Measurements from ENCODE around the gene PPIE. TPM values are rescaled to one million over a fixed set of nuclear protein-coding genes. Genes with fewer than 3 reads are reported as not detected.
"Not testable (repeated sequence)": the region's sequence is repeated elsewhere in the genome, so short reads cannot be mapped to it uniquely, and the experiment has no call there.

The PPIE gene
- total RNA-seq, 1 donor from 2014 or later: 27.9 TPM

DNA sequence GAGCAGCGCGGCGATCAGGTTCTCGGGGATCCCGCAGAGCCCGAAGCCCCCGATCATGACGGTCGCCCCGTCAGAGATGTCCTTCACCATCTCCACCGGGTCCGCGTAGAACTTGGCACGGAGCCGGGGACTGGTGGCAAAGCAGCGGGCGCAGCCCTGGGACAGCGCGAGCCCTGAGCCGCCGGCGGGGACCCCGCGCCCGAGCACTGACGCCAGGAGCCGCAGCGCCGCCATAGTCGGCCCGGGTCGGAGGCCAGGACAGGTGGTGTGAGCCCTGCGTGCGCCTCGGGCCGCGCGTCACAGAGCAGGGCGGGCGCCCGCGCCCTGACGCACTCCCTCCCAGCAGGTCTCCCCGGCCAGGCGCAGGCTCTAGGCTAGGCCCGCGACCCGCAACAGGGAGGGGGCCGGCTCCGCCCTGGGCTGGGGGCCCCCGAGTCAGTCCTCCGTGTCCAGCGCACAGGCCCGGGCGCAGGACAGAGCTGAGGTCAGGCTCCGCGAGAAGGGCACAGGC is 32.4 kb downstream of the PPIE start, which contains the start of gene OXCT2:
TSS of gene OXCT2 (minus strand) at position 327 of the 511 bp plus-strand sequence. CDS start at position 234, 93 bp downstream.
- intact Hi-C loops (cut with DNase I): not testable (repeated sequence)

DNA sequence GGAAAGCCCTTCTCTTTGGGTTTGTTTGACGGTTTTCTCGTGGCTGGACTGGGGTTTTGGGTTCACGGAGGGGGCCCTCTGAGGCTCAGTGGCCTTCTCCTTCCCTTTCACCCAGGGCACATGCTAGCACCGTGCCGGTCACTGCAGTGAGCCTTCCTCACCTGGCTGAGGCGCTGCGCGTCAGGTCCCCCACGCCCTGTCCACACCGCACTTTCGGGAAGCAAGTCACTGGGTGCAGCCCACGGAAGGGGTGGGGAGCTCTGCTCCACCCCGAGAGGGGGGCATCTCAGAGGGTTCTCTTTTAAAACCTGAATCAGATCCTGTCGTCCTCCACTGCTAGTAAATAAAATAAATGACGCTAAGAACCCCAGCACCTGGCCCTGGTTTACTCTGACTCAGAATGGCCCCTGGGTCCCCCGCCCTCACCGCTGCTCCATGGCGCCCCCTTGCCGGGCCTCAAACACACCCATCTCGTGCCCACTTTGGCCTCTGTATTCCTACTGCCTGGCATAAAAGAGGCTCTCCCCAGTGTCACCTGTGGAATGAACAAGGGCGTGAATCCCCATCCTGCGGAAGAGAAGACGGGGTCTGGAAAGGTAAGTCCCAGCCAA is 34.8 kb downstream of the PPIE start:
- intact Hi-C loops (cut with DNase I); DNase-seq (ENCODE audit: missing footprints); ATAC-seq: not testable (repeated sequence)

More for the DNA sequence above, 32.4 kb downstream of the PPIE start, which contains the start of gene OXCT2:
- peak; percentile 40 for ATAC-seq
- not testable (repeated sequence) for DNase-seq (ENCODE audit: missing footprints)

DNA sequence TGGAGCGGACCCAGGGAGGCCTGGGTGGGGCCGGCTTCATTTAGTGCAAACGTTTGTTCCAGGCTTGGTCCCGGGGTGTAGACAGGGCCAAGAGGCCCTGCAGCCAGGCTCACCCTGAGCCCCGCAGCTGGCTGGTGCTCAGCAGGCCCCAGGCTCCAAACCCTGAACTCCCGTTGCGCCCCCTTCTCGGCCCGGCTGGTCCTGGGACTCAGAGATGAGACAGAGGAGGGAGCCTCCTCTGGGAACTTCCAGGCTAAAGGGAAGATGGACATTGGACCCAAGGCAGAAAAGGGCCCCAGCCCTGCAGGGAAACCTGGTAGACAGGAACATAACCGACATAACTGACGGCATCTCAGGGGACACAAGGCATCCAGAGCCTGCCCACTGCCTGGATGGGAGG is 36.5 kb downstream of the PPIE start:
- intact Hi-C loops (cut with DNase I); ATAC-seq; DNase-seq (ENCODE audit: missing footprints): not testable (repeated sequence)

DNA sequence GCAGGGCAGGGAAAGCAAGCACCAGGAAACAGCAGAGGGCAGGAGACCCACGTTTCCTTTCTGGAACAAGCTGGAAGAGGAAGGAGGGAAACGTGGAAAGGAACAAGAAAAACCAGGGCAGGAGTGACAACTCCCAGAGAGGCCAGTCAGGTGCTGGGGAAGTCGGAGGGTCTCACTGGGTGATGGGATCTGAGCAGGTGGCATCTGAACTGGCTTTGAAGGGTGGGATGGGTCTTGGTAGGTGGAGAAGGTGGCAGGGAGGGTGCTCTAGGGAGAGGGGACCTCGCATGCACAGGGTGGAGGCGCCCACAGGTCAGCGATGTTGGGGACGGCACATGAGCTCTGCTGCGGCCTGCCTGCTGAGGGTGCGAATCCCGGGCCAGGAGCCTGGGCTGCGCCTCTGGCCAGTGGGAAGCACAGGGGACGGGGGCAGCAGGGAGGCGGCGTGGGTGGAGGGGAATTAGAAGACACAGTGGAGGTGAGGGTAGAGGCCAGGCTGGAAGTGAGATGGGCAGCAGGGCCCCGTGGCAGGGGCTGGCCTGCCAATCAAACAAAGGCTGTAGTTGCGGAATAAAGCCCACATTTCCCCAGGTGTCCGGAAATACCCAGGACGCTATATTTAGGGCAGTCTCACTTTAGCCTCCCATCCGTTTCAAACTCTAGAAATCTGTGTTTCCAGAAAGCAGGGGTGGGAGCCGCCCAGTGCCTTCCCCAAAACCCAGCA is 37.2 kb downstream of the PPIE start:
- DNase-seq (ENCODE audit: missing footprints); ATAC-seq; intact Hi-C loops (cut with DNase I): not testable (repeated sequence)

DNA sequence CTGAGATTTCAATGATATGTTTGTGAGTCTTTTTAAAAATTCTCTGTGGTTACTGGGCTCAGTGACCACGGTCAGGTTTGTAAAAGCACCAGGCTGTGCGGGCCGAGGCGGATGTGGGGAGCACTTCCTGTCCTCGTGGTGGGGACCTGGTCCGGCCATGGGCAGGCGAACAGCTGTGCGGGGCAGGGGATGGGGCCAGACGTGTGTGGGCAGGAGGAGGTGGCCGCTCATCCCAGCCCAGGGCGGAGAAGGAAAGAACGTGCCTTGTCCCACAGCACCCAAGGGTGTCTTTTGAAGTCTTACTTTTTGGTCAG is 37.7 kb downstream of the PPIE start:
- ATAC-seq: no peak
- intact Hi-C loops (cut with DNase I): no loop called here
- DNase-seq (ENCODE audit: missing footprints): no peak

DNA sequence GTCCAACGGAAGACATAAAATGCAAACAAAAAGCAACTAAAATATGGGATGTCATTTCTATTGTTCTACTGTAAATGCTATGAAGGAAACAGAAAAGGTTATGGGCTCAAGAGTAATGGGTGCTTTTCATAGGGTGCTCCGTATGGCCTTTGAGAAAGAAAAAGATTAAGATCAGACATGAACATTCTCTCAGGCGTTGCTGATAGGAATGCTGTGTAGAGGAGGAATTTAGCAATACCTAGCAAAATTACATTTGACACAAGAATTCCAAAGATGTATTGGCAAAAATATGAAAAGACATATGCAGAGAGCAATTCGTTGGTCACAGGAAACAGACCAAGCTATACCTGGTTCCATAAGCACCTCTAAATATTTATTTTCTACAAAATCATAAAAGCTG is 38.2 kb downstream of the PPIE start:
- ATAC-seq: no peak
- intact Hi-C loops (cut with DNase I): no loop called here
- DNase-seq (ENCODE audit: missing footprints): no peak

DNA sequence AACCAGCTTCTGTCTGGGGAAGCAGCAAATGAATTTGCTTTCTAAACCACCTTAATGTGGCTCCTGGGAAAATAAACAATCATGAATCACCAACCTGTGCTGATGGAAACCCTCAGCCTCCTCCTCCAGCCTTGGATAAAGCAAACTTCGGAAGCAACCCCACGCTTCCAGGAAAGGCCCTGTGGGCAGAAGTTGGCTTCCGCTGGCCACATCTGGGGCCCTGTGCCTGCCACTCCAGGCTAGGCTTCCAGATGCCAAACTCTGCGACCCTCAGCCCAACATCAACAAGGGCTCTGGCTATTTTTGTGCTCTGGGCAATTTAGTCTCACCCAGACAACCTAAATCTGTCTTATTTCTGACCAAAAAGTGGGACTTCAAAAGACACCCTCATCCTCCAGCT is 38.6 kb downstream of the PPIE start:
- intact Hi-C loops (cut with DNase I): no loop called here
- DNase-seq (ENCODE audit: missing footprints) (no peak), ATAC-seq (no peak)

DNA sequence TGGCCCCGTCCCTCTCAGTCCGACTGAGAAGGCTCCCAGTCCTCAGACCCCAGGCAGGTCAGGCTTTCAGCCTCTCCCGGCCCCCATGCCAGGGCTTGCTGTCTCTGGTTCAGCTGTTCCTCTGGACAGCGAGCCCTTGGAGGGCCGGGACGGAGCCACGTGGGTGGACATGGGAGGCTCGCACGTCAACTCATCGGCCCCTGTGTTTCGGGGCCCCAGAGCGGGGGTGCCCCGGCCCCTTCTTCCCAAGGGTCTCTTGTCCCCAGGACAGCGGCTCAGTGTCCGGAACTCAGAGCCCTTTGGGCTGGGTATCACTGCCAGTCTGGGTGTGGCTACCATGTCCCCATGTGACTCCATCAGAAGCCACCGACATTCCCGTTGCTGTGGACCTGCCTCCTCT is 39.2 kb downstream of the PPIE start:
- intact Hi-C loops (cut with DNase I); DNase-seq (ENCODE audit: missing footprints); ATAC-seq: not testable (repeated sequence)

DNA sequence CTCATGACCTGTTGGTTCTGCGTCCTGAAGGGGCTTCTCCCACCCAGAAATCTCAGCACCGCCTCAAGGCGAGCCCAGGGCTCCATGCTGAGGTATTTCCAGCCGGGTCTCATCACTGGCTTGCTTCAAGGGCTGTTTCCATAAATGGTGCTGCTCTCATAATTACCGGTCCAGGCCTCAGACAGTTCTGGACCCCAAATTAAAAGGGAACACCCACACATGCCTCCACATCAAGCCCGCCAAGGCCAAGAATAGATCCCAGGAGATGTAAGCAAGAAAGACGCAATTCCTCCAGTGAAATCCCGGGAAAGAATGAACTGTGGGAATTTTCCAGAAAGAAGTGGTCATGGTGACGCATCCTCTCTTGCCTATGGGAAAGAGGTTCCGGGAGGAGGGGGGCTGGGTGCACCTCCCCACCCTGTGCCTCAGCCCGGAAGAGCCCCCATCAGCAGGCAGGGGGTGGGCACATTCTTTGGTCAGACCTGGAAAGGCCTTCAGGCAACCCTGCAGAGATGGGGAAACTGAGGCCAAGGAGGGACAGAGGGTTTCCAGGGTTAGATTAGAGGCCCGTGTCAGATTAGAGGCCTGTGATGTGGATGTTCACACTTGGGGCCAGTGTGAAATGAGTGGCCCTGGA is 39.9 kb downstream of the PPIE start:
- DNase-seq (ENCODE audit: missing footprints); ATAC-seq; intact Hi-C loops (cut with DNase I): not testable (repeated sequence)

DNA sequence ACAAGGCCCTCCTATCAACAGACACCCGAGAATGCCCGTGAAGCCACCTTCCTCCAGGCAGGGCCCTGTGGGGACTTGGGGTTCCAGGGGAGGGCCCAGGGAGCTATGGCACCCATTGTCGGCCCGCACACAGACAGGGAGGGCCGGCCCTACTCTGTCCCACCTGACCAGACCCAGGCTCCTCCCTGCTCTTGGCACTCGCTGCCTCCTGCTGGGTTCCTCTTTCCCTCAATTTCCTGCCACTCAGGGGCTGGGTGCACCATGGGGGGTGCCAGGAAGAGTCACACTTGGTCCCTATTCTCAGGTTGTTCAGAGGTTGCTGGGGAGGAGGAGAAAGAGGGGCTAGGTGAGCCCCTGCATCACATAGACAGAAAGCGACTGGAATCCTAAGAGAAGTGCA is 40.5 kb downstream of the PPIE start:
- DNase-seq (ENCODE audit: missing footprints): no peak
- ATAC-seq: no peak
- intact Hi-C loops (cut with DNase I): no loop called here

DNA sequence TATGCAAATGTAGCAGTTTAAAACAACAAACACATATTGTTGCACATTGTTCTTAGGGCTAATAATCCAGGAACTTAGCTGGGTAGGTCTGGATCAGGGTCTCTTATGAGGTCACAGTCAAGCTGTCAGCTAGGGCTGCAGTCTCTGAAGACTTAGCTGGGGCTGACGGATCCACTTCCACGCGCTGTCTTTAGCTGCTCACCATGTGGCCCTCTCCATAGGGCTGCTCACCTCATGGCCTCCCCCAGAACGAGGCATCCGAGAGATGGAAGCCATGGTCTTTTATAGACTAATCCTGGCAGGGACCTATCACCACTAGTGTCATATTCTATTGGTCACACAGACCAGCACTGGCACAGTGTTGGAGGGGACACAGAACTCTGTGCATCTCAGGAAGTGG is 41.1 kb downstream of the PPIE start:
- DNase-seq (ENCODE audit: missing footprints) (no peak), ATAC-seq (no peak)
- intact Hi-C loops (cut with DNase I): no loop called here

DNA sequence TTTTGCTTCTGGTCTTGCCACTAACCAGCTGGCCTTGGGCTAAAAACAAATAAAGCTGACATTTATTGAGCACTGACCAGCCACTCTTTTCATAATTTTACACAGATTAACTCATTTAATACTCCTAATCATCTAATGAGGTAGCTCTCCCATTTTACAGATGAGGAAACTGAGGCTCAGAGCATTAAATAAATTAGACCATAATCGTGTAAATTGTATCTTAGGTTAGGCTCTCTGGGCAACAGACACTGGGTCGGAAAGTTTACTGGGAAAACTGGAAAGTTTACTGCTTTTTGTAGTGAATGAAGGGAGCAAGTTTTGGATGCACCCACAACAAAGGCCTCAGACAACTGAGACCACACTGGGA is 42.6 kb downstream of the PPIE start:
- intact Hi-C loops (cut with DNase I): no loop called here
- DNase-seq (ENCODE audit: missing footprints) (no peak), ATAC-seq (no peak)

DNA sequence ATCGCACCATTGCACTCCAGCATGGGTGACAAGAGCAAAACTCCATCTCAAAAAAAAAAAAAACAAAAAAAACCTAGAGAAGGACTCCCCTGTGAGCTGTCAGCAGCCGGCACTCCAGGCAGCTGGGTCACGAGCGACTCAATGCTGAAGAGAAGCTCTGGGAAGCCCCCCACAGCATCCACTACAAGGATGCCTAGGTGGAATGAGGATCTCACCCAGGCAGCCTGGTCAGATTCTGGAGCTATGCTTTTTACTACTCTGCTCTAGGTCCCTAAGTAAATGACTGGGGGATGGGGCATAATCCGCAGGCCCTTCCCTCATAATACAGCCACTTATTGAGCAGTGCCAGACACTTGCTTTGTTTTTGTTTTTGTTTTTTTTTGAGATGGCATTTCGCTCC is 43.4 kb downstream of the PPIE start:
- no peak for DNase-seq (ENCODE audit: missing footprints)
- ATAC-seq: no peak
- intact Hi-C loops (cut with DNase I): no loop called here

DNA sequence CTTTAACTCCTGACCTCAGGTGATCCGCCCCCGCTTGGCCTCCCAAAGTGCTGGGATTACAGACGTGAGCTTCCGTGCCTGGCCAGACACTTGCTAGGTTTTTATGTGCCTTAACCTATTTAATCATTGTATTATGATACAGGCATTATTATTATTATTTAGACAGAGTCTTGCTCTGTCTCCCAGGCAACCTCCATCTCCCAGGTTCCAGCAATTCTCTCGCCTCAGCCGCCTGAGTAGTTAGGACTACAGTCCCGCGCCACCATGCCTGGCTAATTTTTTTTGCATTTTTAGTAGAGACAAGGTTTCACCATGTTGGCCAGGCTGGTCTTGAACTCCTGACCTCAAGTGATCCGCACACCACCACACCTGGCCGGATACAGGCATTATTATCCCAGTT is 44.0 kb downstream of the PPIE start:
- intact Hi-C loops (cut with DNase I); ATAC-seq; DNase-seq (ENCODE audit: missing footprints): not testable (repeated sequence)

DNA sequence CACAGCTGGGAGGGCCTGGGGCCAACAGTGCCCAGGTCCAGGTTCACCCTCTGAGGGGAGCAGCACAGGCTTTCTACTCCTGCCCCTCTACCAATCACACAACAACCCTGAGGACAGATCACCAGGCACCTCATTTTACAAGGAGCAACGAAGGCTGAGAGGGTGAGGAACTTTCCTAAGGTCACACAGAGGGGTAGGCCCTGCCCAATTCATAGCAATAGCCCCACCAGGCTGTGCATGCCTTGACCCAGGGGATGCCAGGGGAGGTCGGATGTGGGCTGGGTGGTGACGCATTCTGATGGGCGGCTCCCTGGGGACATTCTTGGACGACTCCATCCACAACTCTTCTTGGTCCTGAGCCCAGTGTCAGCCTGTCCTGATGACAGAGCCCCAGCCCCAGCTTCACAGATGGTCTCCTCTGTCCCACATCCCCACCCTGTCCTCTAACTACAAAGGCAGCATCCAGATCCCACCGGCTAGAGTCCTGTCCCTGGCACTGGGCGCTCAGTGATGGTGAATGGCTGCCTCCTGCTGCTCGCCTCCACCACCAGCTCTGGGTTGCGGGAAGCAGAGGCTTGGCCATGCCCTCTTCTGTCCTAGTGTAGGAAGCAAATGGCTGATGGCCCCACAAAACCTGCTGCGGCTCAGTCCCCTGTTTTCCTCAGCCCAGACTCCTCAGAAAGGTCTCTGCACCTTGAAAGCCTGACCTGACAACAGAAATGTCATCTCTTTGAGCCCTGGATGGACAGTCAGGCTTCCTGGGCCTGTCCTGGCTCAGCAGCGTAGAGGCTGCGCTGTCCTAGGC is 47.8 kb downstream of the PPIE start:
- DNase-seq (ENCODE audit: missing footprints); ATAC-seq; intact Hi-C loops (cut with DNase I): not testable (repeated sequence)

DNA sequence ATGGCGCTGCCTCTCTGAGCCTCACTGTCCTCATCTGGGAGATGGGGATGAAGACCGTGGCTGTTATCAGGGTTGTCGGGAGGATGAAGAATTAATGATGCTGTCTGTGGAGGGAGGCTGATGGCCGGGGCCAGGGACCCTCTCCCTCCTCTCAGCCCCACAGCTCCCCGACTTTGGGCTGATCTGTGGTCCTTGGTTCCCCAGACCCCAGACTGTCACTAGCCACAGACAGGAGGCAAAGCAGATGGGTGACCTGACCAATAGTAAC is 48.4 kb downstream of the PPIE start:
- ATAC-seq; intact Hi-C loops (cut with DNase I); DNase-seq (ENCODE audit: missing footprints): not testable (repeated sequence)

DNA sequence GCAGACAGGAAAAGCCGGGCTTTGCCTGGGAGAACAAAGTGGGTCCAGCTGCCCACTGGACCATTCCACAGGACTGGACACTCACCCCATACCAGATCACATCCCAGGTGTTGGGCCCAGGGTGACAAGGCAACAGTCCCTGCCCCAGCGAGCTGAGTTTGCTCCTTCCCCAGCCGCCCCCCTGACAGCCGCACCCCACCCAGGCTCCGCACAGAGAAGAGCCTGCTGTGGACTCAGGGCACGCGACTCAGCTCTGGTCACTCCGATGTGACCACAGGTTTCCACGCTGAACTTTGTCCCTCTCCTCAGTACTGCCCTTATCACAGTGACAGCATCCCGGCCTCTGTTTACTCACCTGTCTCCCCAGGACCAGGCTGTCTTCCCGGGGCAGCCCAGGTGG is 48.8 kb downstream of the PPIE start:
- DNase-seq (ENCODE audit: missing footprints) (no peak), ATAC-seq (no peak)
- intact Hi-C loops (cut with DNase I): no loop called here

DNA sequence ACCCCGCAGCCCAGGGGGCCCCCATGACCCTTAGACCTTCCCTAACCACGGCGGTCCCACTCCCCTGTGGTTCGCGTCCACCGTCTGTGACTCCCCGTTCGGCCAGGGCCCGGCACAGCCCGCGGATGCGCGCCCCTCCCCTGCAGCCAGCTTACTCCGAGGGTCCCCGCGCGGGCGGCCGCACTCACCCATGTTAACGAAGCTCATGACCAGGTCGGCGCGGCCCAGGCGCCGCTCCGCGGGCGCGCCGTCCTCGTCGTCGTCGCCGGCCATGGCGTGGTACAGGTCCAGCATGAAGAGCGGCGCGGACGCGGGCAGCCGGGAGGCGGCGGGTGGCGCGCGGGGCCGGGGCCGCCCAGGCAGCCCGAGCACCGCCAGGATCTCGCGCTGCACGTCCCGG is 49.3 kb downstream of the PPIE start:
- intact Hi-C loops (cut with DNase I); ATAC-seq; DNase-seq (ENCODE audit: missing footprints): not testable (repeated sequence)

DNA sequence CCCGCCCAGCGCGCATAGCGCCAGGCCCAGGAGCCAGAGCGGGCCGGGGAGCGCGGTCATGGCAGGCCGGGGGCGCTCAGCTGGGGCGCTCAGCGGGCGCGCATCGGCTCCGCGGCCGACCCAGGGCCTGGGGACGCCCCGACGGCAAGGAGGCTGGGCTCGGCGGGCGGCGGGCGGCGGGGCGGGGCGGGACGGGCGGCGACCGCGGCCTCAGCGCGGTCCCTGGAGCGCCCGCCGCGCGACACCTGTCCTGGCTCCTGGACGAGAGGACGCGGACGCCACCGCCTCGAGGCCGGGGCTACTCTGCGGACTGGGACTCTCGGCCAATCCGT is 49.7 kb downstream of the PPIE start:
- ATAC-seq (no peak), DNase-seq (ENCODE audit: missing footprints) (no peak)
- intact Hi-C loops (cut with DNase I): no loop called here

Measured in Right ventricle myocardium inferior (tissue), 1 donor.